GM12864 (cell line): ENCODE measurements around the gene SEMA6B.

ENCODE experiments used
- DNase-seq: peaks from one replicate; pipeline ENCODE4 v3.0.0-alpha.2; 2011; ENCODE audit warnings: low read depth
- H3K4me3 ChIP-seq: 2 replicates; pipeline ENCODE4 v1.5.1; 2011; ENCODE audit warnings: mild to moderate bottlenecking, low read depth, low read length, control low read depth
- CTCF ChIP-seq: IDR thresholded peaks from 2 replicates; pipeline ENCODE4 v1.5.1; 2011; ENCODE audit warnings: low read depth, mild to moderate bottlenecking, moderate library complexity, low read length, control low read depth, inconsistent platforms; ENCODE audit errors: missing control alignments

The SEMA6B gene

DNA sequence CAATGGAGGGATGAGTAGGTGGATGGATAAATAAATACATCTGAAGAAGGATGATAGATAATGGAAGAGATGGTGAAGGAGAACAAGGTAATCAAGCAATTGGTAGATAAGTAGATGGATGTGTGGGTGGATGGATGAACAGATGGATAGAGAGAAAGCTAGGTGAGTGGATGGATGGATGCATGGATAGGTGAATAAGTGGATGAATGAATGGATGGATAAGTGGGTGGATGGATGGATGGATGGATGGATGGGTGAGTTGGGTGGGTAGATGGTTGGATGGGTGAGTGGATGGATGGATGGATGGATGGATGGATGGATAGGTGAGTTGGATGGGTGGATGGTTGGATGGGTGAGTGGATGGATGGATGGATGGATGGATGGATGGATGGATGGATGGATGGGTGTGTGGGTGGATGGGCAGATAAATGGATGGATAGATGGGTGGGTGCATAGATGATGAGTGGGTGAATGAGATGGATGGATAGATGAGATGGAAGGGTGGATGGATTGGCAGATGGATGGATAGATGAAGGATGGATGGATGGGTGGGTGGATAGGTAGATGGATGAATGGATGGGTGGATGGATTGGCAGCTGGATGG lies 6.3 kb downstream of the SEMA6B start:
- TF ChIP-seq CTCF: no peak
- DNase-seq: no peak
- H3K4me3 ChIP-seq: no peak overlapping the region

DNA sequence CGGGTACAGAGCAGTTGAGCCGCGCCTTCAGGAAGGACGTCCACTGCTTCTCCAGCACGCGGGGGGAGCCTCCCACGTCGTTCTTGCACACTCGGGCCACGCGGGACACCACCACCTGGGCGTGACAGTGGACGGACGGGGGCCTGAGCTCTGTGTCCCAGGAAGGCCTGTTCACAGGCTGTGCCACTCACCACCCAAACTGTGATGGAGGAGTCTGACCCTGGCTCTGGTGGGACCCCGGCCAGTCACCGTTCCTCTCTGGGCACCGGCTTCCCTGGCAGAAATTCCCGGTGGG lies 7.0 kb downstream of the SEMA6B start:
- no peak for DNase-seq
- no peak for TF ChIP-seq CTCF

DNA sequence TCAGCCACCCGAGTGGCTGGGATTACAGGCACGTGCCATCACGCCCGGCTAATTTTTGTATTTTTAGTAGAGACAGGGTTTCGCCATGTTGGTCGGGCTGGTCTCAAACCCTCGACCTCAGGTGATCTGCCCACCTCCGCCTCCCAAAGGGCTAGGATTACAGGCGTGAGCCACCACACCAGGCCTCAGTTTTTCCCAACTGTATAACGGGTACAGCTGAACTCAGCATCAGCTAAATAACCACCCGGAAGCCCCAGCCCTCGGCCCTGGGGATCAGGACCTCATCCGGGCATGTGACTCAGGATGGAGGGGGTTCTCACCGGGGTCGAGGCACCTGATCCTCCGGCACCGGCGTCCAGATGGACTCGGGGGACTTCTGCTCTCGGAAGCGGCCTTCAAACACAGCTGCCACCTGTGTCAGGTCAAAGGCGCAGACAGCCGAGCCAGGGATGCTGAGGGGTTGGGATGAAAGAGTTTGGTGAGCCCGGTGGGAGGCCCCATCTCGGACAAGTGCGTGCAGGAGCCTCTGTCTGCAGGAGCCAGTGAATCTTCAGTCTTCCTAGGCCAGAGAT lies 8.9 kb downstream of the SEMA6B start:
- no peak for TF ChIP-seq CTCF
- no peak overlapping the region for H3K4me3 ChIP-seq

More for the DNA sequence above, 7.0 kb downstream of the SEMA6B start:
- H3K4me3 ChIP-seq: no peak overlapping the region

GRCh38 chr19:4550018-4550417 lies 9.5 kb downstream of the SEMA6B start:
- TF ChIP-seq CTCF: no peak
- DNase-seq: no peak
- no peak overlapping the region for H3K4me3 ChIP-seq

More for the DNA sequence above, 8.9 kb downstream of the SEMA6B start:
- no peak for DNase-seq

DNA sequence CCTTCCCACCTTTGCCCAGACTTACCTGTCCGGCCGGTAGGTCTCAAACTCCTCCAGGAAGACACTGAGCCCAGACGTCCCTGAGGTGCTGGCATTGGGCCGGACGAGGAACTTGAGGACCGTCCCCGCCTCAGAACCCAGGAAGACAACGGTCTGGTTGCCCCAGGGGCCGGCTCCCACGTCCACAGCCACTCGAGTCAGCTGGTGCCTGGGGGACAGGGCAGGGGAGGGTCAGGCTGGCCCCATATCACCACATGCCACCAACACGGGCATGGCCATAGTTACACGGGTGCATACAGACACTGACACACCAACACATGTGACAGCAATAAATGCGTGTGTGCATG lies 11.3 kb downstream of the SEMA6B start:
- no peak for DNase-seq
- no peak for TF ChIP-seq CTCF
- H3K4me3 ChIP-seq: no peak overlapping the region

DNA sequence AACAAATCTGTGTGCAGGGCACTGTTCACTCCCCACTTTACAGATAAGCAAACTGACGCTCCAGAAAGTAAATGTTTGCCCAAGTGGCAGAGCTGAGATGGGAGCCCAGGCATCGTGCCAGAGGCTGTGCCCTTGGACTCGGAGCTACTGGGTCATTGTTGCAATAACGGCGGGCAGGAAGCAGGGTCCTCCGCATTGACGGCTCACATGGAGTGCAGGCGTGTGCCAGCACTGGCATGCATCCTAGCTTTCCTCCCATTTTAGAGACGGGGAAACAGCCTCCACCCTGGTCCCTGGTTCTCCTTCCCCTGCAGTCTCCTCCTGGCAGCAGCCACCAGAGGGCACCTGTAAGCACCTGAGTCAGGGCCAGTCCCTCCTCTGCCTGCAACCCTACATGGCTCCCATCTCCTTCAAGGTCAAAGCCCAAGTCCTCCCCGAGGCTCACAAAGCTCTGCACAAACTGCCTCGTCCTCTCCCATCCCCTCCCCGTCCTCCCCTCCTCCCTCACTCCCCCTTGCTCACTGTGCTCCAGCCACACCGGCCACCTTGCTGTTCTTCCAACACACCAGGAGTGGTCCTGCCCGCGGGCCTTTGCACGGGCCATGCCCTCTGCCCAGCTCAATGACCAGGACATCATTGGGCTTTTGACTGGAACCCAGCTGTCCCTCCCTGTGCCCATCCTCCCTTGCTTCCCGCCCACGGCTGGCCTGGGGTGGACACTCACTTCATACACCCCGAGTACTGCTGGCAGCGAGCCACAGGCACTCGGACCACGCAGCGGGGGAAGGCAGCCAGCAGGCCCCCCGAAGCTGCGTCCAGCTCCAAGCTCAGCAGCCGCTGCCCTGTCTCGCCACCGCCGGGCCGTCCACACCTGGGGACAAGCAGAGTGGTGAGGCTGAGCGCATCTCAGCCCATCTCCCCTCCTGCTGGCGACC lies 11.9 kb downstream of the SEMA6B start:
- TF ChIP-seq CTCF: peak; percentile 66
- DNase-seq: no peak
- H3K4me3 ChIP-seq: no peak overlapping the region
